ENCODE results near the gene MARS1. TPM values are rescaled to one million over a fixed set of nuclear protein-coding genes. Genes with fewer than 3 reads are reported as not detected.

Gene MARS1
- total and polyA plus RNA-seq, 12 donors, result 56.7 to 108 (median 75.6) TPM

- Histone ChIP-seq H3K36me3 (no peaks in the 10 kb centered on the region), H3K9me3 (no peaks in the 10 kb centered on the region), H3K4me3 (peak within 1 kb of the TSS; percentile 52 to 91 (median 70)), H3K27me3 (peaks cover 0 to 20% (median 0%) of the 10 kb centered on the region in 7 donors), H3K27ac (peak within 1 kb of the TSS in 9 of 10 donors; percentile 52 to 91 (median 84)), H3K4me1 (peaks cover 5 to 41% (median 30%) of the 10 kb centered on the region in 9 donors)
- intact Hi-C loops (cut with DNase I), result loop anchor here in 7 of 10 donors (5.0 to 10.0 kb wide), 5 partner anchors 162 to 245 kb away; partner anchors contain the start of genes B4GALNT1 (in 2 of the 7) and NXPH4 (in 1 of the 7)
- WGBS, 2 donors, result 1% methylated on average over 29 to 36 of the region's 36 CpGs
- DNase-seq (no peak), ATAC-seq (peak in 4 of 8 donors; percentile 28 to 47 (median 41))
- no peak for TF ChIP-seq CTCF (IDR thresholded peaks at IDR 0.05)
These were observed 28.0 kb upstream of the MARS1 start, which contains the start of gene GLI1 for GRCh38 chr12:57459750-57460467. Gene GLI1, plus strand, starts transcription at chr12:57459785. Its CDS starts 3,907 bp downstream, at chr12:57463692.

- no peak for DNase-seq
- no peaks in the 10 kb centered on the region for H3K9me3 ChIP-seq
- H3K27me3 ChIP-seq, result peaks cover 0 to 20% (median 0%) of the 10 kb centered on the region in 7 donors
- no peak for TF ChIP-seq CTCF (IDR thresholded peaks at IDR 0.05)
- peaks cover 5 to 41% (median 30%) of the 10 kb centered on the region in 9 donors for H3K4me1 ChIP-seq
- H3K36me3 ChIP-seq, result no peaks in the 10 kb centered on the region
- 5 to 6% methylated on average over 6 of the region's 6 CpGs for WGBS, 2 donors
- ATAC-seq, result no peak
- intact Hi-C loops (cut with DNase I), result loop anchor here in 3 of 10 donors (5.0 to 10.0 kb wide), 3 partner anchors 162 to 246 kb away; partner anchors contain the start of gene NXPH4 (in 1 of the 3)
- peak overlapping the region in 9 of 10 donors; percentile 52 to 91 (median 70) for H3K4me3 ChIP-seq
- peak overlapping the region in 4 of 10 donors; percentile 52 to 84 (median 75) for H3K27ac ChIP-seq
These were observed 27.4 kb upstream of the MARS1 start for GRCh38 chr12:57460468-57460784.

- Histone ChIP-seq H3K36me3 (no peaks in the 10 kb centered on the region), H3K27me3 (peaks cover 0 to 20% (median 0%) of the 10 kb centered on the region in 7 donors), H3K9me3 (no peaks in the 10 kb centered on the region), H3K4me3 (peak overlapping the region; percentile 33 to 91 (median 70)), H3K4me1 (peaks cover 5 to 41% (median 28%) of the 10 kb centered on the region in 9 donors), H3K27ac (peak overlapping the region in 4 of 10 donors; percentile 27 to 76 (median 63))
- no peak for TF ChIP-seq CTCF (IDR thresholded peaks at IDR 0.05)
- intact Hi-C loops (cut with DNase I), result loop anchor here in 3 of 10 donors (5.0 to 10.0 kb wide), 3 partner anchors 161 to 246 kb away; partner anchors contain the start of gene NXPH4 (in 1 of the 3)
- DNase-seq (no peak), ATAC-seq (no peak)
- WGBS, 2 donors, result 1 to 3% methylated on average over 19 of the region's 19 CpGs
These were observed 27.0 kb upstream of the MARS1 start for GRCh38 chr12:57460841-57461275.

GRCh38 chr12:57461276-57461916 is 26.5 kb upstream of the MARS1 start:
- H3K27me3 ChIP-seq, result peaks cover 0 to 20% (median 0%) of the 10 kb centered on the region in 7 donors
- peak overlapping the region in 7 of 10 donors; percentile 49 to 76 (median 71) for H3K27ac ChIP-seq
- TF ChIP-seq CTCF (IDR thresholded peaks at IDR 0.05), result no peak
- H3K9me3 ChIP-seq, result no peaks in the 10 kb centered on the region
- peak overlapping the region; percentile 33 to 91 (median 70) for H3K4me3 ChIP-seq
- ATAC-seq (peak; percentile 32 to 73 (median 52)), DNase-seq (peak; percentile 67 to 71)
- intact Hi-C loops (cut with DNase I), result loop anchor here in 3 of 10 donors (5.0 to 10.0 kb wide), 3 partner anchors 161 to 247 kb away; partner anchors contain the start of gene NXPH4 (in 1 of the 3)
- 0 to 1% methylated on average over 31 to 32 of the region's 32 CpGs for WGBS, 2 donors
- H3K36me3 ChIP-seq, result no peaks in the 10 kb centered on the region
- H3K4me1 ChIP-seq, result peaks cover 5 to 41% (median 28%) of the 10 kb centered on the region in 9 donors
